Measurements from ENCODE around the gene GPR107.

GRCh38 chr9:130036099-130036498, 17.6 kb upstream of the GPR107 start:
- TF ChIP-seq POLR2A (IDR thresholded peaks at IDR 0.05) (no peak), CTCF (IDR thresholded peaks at IDR 0.05) (no peak)
